ENCODE measurements around the gene COL21A1. TPM values are rescaled to one million over a fixed set of nuclear protein-coding genes. Genes with fewer than 3 reads are reported as not detected.

Gene COL21A1
- total RNA-seq, 1 experiment from 2014 or later: 0.66 TPM

- in situ Hi-C loops (cut with HindIII; ENCODE audit: low pct_unique_long_range_greater_than_20kb, low sequenced_read_pairs): no loop called here
- DNase-seq (ENCODE audit: low read depth, low spot score): no peak
Observed at GRCh38 chr6:56152611-56153010, 94.8 kb downstream of the COL21A1 start.

GRCh38 chr6:56151609-56152224 is 95.7 kb downstream of the COL21A1 start:
- DNase-seq (ENCODE audit: low read depth, low spot score): no peak
- in situ Hi-C loops (cut with HindIII; ENCODE audit: low pct_unique_long_range_greater_than_20kb, low sequenced_read_pairs): no loop called here

- no peak for DNase-seq (ENCODE audit: low read depth, low spot score)
- in situ Hi-C loops (cut with HindIII; ENCODE audit: low pct_unique_long_range_greater_than_20kb, low sequenced_read_pairs): no loop called here
Observed at GRCh38 chr6:56148488-56149186, 98.7 kb downstream of the COL21A1 start.

- in situ Hi-C loops (cut with HindIII; ENCODE audit: low pct_unique_long_range_greater_than_20kb, low sequenced_read_pairs): no loop called here
- DNase-seq (ENCODE audit: low read depth, low spot score): no peak
Observed at GRCh38 chr6:56147766-56148165, 99.6 kb downstream of the COL21A1 start.

- DNase-seq (ENCODE audit: low read depth, low spot score): no peak
- in situ Hi-C loops (cut with HindIII; ENCODE audit: low pct_unique_long_range_greater_than_20kb, low sequenced_read_pairs): no loop called here
Observed at GRCh38 chr6:56146086-56146485, 101.3 kb downstream of the COL21A1 start.

GRCh38 chr6:56145616-56146015 is 101.8 kb downstream of the COL21A1 start:
- in situ Hi-C loops (cut with HindIII; ENCODE audit: low pct_unique_long_range_greater_than_20kb, low sequenced_read_pairs): no loop called here
- DNase-seq (ENCODE audit: low read depth, low spot score): no peak

- no peak for DNase-seq (ENCODE audit: low read depth, low spot score)
- in situ Hi-C loops (cut with HindIII; ENCODE audit: low pct_unique_long_range_greater_than_20kb, low sequenced_read_pairs): no loop called here
Observed at GRCh38 chr6:56144538-56145324, 102.6 kb downstream of the COL21A1 start.

- in situ Hi-C loops (cut with HindIII; ENCODE audit: low pct_unique_long_range_greater_than_20kb, low sequenced_read_pairs): no loop called here
- no peak for DNase-seq (ENCODE audit: low read depth, low spot score)
Observed at GRCh38 chr6:56143796-56144195, 103.6 kb downstream of the COL21A1 start.

GRCh38 chr6:56140090-56140489 is 107.3 kb downstream of the COL21A1 start:
- in situ Hi-C loops (cut with HindIII; ENCODE audit: low pct_unique_long_range_greater_than_20kb, low sequenced_read_pairs): no loop called here
- DNase-seq (ENCODE audit: low read depth, low spot score): no peak

GRCh38 chr6:56115715-56116114 is 131.7 kb downstream of the COL21A1 start:
- no peak for DNase-seq (ENCODE audit: low read depth, low spot score)
- in situ Hi-C loops (cut with HindIII; ENCODE audit: low pct_unique_long_range_greater_than_20kb, low sequenced_read_pairs): no loop called here

- no peak for DNase-seq (ENCODE audit: low read depth, low spot score)
- in situ Hi-C loops (cut with HindIII; ENCODE audit: low pct_unique_long_range_greater_than_20kb, low sequenced_read_pairs): no loop called here
Observed at GRCh38 chr6:56109149-56109548, 138.2 kb downstream of the COL21A1 start.

- DNase-seq (ENCODE audit: low read depth, low spot score): no peak
- in situ Hi-C loops (cut with HindIII; ENCODE audit: low pct_unique_long_range_greater_than_20kb, low sequenced_read_pairs): no loop called here
Observed at GRCh38 chr6:56106231-56106630, 141.1 kb downstream of the COL21A1 start.

- DNase-seq (ENCODE audit: low read depth, low spot score): no peak
- in situ Hi-C loops (cut with HindIII; ENCODE audit: low pct_unique_long_range_greater_than_20kb, low sequenced_read_pairs): no loop called here
Observed at GRCh38 chr6:56104591-56104990, 142.8 kb downstream of the COL21A1 start.

- no peak for DNase-seq (ENCODE audit: low read depth, low spot score)
- in situ Hi-C loops (cut with HindIII; ENCODE audit: low pct_unique_long_range_greater_than_20kb, low sequenced_read_pairs): no loop called here
Observed at GRCh38 chr6:56102216-56102615, 145.2 kb downstream of the COL21A1 start.

GRCh38 chr6:56101141-56101553 is 146.2 kb downstream of the COL21A1 start:
- peak; percentile 62 for DNase-seq (ENCODE audit: low read depth, low spot score)
- in situ Hi-C loops (cut with HindIII; ENCODE audit: low pct_unique_long_range_greater_than_20kb, low sequenced_read_pairs): no loop called here

GRCh38 chr6:56096946-56097621 is 150.3 kb downstream of the COL21A1 start:
- in situ Hi-C loops (cut with HindIII; ENCODE audit: low pct_unique_long_range_greater_than_20kb, low sequenced_read_pairs): no loop called here
- DNase-seq (ENCODE audit: low read depth, low spot score): no peak

GRCh38 chr6:56096541-56096940 is 150.8 kb downstream of the COL21A1 start:
- DNase-seq (ENCODE audit: low read depth, low spot score): no peak
- in situ Hi-C loops (cut with HindIII; ENCODE audit: low pct_unique_long_range_greater_than_20kb, low sequenced_read_pairs): no loop called here

GRCh38 chr6:56093776-56094175 is 153.6 kb downstream of the COL21A1 start:
- DNase-seq (ENCODE audit: low read depth, low spot score): no peak
- in situ Hi-C loops (cut with HindIII; ENCODE audit: low pct_unique_long_range_greater_than_20kb, low sequenced_read_pairs): no loop called here
